ENCODE data around the gene RUVBL2. TPM values are rescaled to one million over a fixed set of nuclear protein-coding genes. Genes with fewer than 3 reads are reported as not detected.
"Not testable (repeated sequence)": the region's sequence is repeated elsewhere in the genome, so short reads cannot be mapped to it uniquely, and the experiment has no call there.

RUVBL2 gene
- total RNA-seq, 5 donors from 2014 or later (not counting 1 experiment from before 2014, with no cell fraction given) = 20.3 to 48.7 (median 41.4) TPM

DNA sequence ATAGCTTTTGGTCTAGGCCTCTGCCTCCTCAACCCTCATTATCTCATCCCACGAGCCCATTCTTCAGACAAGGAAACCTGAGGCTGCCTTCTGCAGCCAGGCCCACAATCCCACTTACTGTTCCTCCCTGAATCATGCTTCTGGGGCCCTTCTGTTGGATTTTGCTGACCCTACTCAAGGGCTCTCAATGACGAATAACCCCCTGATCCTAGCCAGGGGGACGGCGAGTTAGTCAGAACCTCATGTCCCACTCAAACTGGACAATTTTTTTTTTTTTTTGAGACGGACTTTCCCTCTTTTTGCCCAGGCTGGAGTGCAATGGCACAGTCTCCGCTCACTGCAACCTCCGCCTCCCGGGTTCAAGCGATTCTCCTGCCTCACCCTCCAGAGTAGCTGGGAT is 28.4 kb downstream of the RUVBL2 start:
- Mint-ChIP-seq H3K27me3 (peaks cover 0 to 8% of the 10 kb centered on the region in 2 donors), H3K4me1 (peaks cover 19 to 32% (median 25%) of the 10 kb centered on the region in 3 donors), H3K4me3 (no peak overlapping the region), H3K27ac (no peak overlapping the region), H3K9me3 (no peaks in the 10 kb centered on the region), H3K36me3 (no peaks in the 10 kb centered on the region)
- ATAC-seq (replicated peaks in 1 of 4) (no peak), DNase-seq (no peak)
- peaks cover 7 to 31% of the 10 kb centered on the region in 2 experiments for H3K4me1 ChIP-seq (ENCODE audit: control insufficient read depth in 1 of 2, extremely low read depth in 1 of 2, insufficient read depth in 2 of 2, low read length in 2 of 2)
- POLR2A ChIA-PET = interaction anchor here in 1 of 2 donors (0.6 kb wide), 1 partner anchor 467 kb away, joined by 3 read pairs; no protein-coding TSS in a partner anchor
- no peak overlapping the region for H3K4me3 ChIP-seq (ENCODE audit: control insufficient read depth in 1 of 2, extremely low read depth in 1 of 2, low read length in 1 of 2)
- no peak overlapping the region for H3K27ac ChIP-seq (ENCODE audit: low read length)
- CTCF ChIA-PET = no interaction called here
- WGBS (ENCODE audit: insufficient coverage) = 82% methylated on average over 5 of the region's 9 CpGs
- peaks cover 0 to 15% of the 10 kb centered on the region in 2 experiments for H3K27me3 ChIP-seq (replicated peaks in 1 of 2; ENCODE audit: control insufficient read depth in 2 of 2, extremely low read depth in 1 of 2, insufficient read depth in 2 of 2, low read length in 1 of 2)
- no peaks in the 10 kb centered on the region for H3K36me3 ChIP-seq (ENCODE audit: control insufficient read depth in 2 of 2, extremely low read depth in 1 of 2, insufficient read depth in 1 of 2, low read length in 1 of 2)
- no peaks in the 10 kb centered on the region for H3K9me3 ChIP-seq

GRCh38 chr19:49024233-49024632 is 30.5 kb downstream of the RUVBL2 start, which contains the start of gene CGB3:
Gene CGB3, minus strand, starts transcription at chr19:49024333. Its CDS starts 362 bp downstream, at chr19:49023971.
- H3K4me3 ChIP-seq (ENCODE audit: control insufficient read depth in 1 of 2, extremely low read depth in 1 of 2, low read length in 1 of 2); H3K9me3 Mint-ChIP-seq; ATAC-seq (replicated peaks in 1 of 4); DNase-seq; POLR2A ChIA-PET; H3K36me3 Mint-ChIP-seq; H3K27ac ChIP-seq (ENCODE audit: low read length); CTCF ChIA-PET; H3K36me3 ChIP-seq (ENCODE audit: control insufficient read depth in 2 of 2, extremely low read depth in 1 of 2, insufficient read depth in 1 of 2, low read length in 1 of 2); H3K4me3 Mint-ChIP-seq; H3K9me3 ChIP-seq; H3K27me3 Mint-ChIP-seq; H3K27ac Mint-ChIP-seq: not testable (repeated sequence)
- Histone ChIP-seq H3K4me1 (ENCODE audit: control insufficient read depth in 1 of 2, extremely low read depth in 1 of 2, insufficient read depth in 2 of 2, low read length in 2 of 2) (peaks cover under 1 to 12% of the 10 kb centered on the region in 2 experiments), H3K27me3 (replicated peaks in 1 of 2; ENCODE audit: control insufficient read depth in 2 of 2, extremely low read depth in 1 of 2, insufficient read depth in 2 of 2, low read length in 1 of 2) (peaks cover 0 to 11% of the 10 kb centered on the region in 2 experiments)
- H3K4me1 Mint-ChIP-seq = peaks cover 12 to 19% (median 19%) of the 10 kb centered on the region in 3 donors
- no CpG with 5 or more reads among the region's 15 CpGs for WGBS (ENCODE audit: insufficient coverage)

DNA sequence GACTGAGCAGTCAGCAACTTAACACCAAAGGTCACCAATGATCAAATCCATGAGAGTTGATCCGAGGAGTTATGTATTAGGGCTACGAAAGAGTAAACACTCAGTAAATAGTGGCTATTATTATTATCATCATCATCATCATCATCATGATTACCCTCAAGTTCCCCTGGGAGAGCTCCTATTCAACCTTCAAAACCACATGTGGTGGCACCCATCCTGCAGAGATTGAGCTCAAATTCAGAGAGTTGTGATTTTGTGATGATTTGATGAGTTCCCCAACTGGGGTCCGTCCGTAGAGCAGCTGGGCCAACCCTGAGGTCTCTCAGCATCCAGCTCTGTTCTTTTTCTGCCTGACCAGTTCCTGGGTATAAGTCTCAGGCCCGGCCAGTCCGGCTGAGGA is 31.4 kb downstream of the RUVBL2 start:
- H3K27ac ChIP-seq (ENCODE audit: low read length); POLR2A ChIA-PET; H3K4me1 ChIP-seq (ENCODE audit: control insufficient read depth in 1 of 2, extremely low read depth in 1 of 2, insufficient read depth in 2 of 2, low read length in 2 of 2); H3K9me3 ChIP-seq; H3K36me3 ChIP-seq (ENCODE audit: control insufficient read depth in 2 of 2, extremely low read depth in 1 of 2, insufficient read depth in 1 of 2, low read length in 1 of 2); H3K27me3 ChIP-seq (replicated peaks in 1 of 2; ENCODE audit: control insufficient read depth in 2 of 2, extremely low read depth in 1 of 2, insufficient read depth in 2 of 2, low read length in 1 of 2); H3K4me3 Mint-ChIP-seq; H3K9me3 Mint-ChIP-seq; CTCF ChIA-PET; DNase-seq; H3K4me3 ChIP-seq (ENCODE audit: control insufficient read depth in 1 of 2, extremely low read depth in 1 of 2, low read length in 1 of 2); H3K27me3 Mint-ChIP-seq; H3K36me3 Mint-ChIP-seq; H3K27ac Mint-ChIP-seq; ATAC-seq (replicated peaks in 1 of 4): not testable (repeated sequence)
- WGBS (ENCODE audit: insufficient coverage) = no CpG with 5 or more reads among the region's 6 CpGs
- peaks cover 8 to 13% (median 12%) of the 10 kb centered on the region in 3 donors for H3K4me1 Mint-ChIP-seq

DNA sequence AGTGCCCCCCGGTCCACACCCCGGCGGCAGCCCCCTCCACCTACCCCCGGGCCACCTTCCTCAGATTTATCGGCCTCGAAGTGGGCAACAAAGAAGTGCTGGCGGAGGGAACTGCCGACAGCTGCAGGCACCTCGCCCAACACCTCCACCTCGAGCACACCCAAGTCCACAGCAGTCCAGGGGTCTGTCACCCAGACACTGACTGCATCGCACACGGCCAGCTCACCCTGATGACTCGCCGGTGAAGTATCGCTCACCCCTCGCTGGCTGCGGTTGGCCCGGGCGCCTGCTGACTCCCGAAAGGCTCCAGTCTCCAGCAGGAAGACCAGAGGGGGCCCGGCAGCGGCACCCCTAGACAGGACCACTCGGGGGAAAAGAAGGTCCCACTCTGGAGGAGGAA is 31.9 kb downstream of the RUVBL2 start:
- H3K27ac Mint-ChIP-seq; CTCF ChIA-PET; H3K9me3 ChIP-seq; H3K36me3 Mint-ChIP-seq; H3K27me3 ChIP-seq (replicated peaks in 1 of 2; ENCODE audit: control insufficient read depth in 2 of 2, extremely low read depth in 1 of 2, insufficient read depth in 2 of 2, low read length in 1 of 2); H3K27me3 Mint-ChIP-seq; H3K36me3 ChIP-seq (ENCODE audit: control insufficient read depth in 2 of 2, extremely low read depth in 1 of 2, insufficient read depth in 1 of 2, low read length in 1 of 2); ATAC-seq (replicated peaks in 1 of 4); H3K9me3 Mint-ChIP-seq; H3K4me1 Mint-ChIP-seq; DNase-seq; H3K4me1 ChIP-seq (ENCODE audit: control insufficient read depth in 1 of 2, extremely low read depth in 1 of 2, insufficient read depth in 2 of 2, low read length in 2 of 2); H3K4me3 Mint-ChIP-seq; H3K4me3 ChIP-seq (ENCODE audit: control insufficient read depth in 1 of 2, extremely low read depth in 1 of 2, low read length in 1 of 2); POLR2A ChIA-PET; H3K27ac ChIP-seq (ENCODE audit: low read length): not testable (repeated sequence)
- WGBS (ENCODE audit: insufficient coverage) = 88% methylated on average over 7 of the region's 23 CpGs

DNA sequence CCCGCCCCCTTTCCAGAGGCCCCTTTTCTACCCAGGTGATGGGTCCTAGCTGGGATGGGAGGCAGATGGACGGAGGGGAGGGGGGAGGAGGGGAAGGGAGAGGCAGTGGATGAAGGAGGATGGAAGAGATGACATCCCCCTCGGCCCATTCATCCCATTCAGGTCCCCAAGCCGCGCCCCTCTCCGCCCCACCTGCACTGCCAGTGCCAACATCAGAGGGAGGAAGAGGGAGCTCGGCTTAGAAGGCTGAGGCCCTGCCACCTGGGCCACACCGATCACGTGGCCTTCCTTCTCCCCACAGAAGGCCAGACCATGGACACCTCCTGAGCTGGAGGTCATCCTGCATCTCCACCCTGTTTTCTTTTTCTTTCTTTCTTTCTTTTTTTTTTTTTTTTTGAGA is 35.0 kb downstream of the RUVBL2 start:
- DNase-seq; H3K36me3 ChIP-seq (ENCODE audit: control insufficient read depth in 2 of 2, extremely low read depth in 1 of 2, insufficient read depth in 1 of 2, low read length in 1 of 2); ATAC-seq (replicated peaks in 1 of 4); H3K27ac Mint-ChIP-seq; H3K36me3 Mint-ChIP-seq; H3K9me3 Mint-ChIP-seq; H3K4me1 Mint-ChIP-seq; H3K4me1 ChIP-seq (ENCODE audit: control insufficient read depth in 1 of 2, extremely low read depth in 1 of 2, insufficient read depth in 2 of 2, low read length in 2 of 2); H3K4me3 ChIP-seq (ENCODE audit: control insufficient read depth in 1 of 2, extremely low read depth in 1 of 2, low read length in 1 of 2); H3K9me3 ChIP-seq; CTCF ChIA-PET; H3K27me3 ChIP-seq (replicated peaks in 1 of 2; ENCODE audit: control insufficient read depth in 2 of 2, extremely low read depth in 1 of 2, insufficient read depth in 2 of 2, low read length in 1 of 2); H3K27ac ChIP-seq (ENCODE audit: low read length); POLR2A ChIA-PET; H3K4me3 Mint-ChIP-seq: not testable (repeated sequence)
- peaks cover 4 to 11% of the 10 kb centered on the region in 2 donors for H3K27me3 Mint-ChIP-seq
- WGBS (ENCODE audit: insufficient coverage) = no CpG with 5 or more reads among the region's 9 CpGs

DNA sequence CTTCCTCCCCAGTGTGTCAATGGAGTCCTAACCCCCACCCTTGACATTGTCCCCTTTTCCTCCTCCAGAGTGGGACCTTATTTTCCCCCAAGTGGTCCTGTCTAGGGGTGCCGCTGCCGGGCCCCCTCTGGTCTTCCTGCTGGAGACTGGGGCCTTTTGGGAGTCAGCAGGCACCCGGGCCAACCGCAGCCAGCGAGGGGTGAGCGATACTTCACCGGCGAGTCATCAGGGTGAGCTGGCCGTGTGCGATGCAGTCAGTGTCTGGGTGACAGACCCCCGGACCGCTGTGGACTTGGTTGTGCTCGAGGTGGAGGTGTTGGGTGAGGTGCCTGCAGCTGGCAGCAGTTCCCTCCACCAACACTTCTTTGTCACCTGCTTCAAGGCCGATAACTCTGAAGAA is 36.1 kb downstream of the RUVBL2 start:
- H3K9me3 ChIP-seq; H3K36me3 Mint-ChIP-seq; ATAC-seq (replicated peaks in 1 of 4); H3K9me3 Mint-ChIP-seq; CTCF ChIA-PET; H3K36me3 ChIP-seq (ENCODE audit: control insufficient read depth in 2 of 2, extremely low read depth in 1 of 2, insufficient read depth in 1 of 2, low read length in 1 of 2); DNase-seq; H3K4me1 ChIP-seq (ENCODE audit: control insufficient read depth in 1 of 2, extremely low read depth in 1 of 2, insufficient read depth in 2 of 2, low read length in 2 of 2); H3K27ac ChIP-seq (ENCODE audit: low read length); H3K27ac Mint-ChIP-seq; H3K4me3 Mint-ChIP-seq; H3K4me3 ChIP-seq (ENCODE audit: control insufficient read depth in 1 of 2, extremely low read depth in 1 of 2, low read length in 1 of 2); POLR2A ChIA-PET; H3K4me1 Mint-ChIP-seq; H3K27me3 ChIP-seq (replicated peaks in 1 of 2; ENCODE audit: control insufficient read depth in 2 of 2, extremely low read depth in 1 of 2, insufficient read depth in 2 of 2, low read length in 1 of 2): not testable (repeated sequence)
- 100% methylated on average over 7 of the region's 14 CpGs for WGBS (ENCODE audit: insufficient coverage)
- peaks cover 4 to 11% of the 10 kb centered on the region in 2 donors for H3K27me3 Mint-ChIP-seq

DNA sequence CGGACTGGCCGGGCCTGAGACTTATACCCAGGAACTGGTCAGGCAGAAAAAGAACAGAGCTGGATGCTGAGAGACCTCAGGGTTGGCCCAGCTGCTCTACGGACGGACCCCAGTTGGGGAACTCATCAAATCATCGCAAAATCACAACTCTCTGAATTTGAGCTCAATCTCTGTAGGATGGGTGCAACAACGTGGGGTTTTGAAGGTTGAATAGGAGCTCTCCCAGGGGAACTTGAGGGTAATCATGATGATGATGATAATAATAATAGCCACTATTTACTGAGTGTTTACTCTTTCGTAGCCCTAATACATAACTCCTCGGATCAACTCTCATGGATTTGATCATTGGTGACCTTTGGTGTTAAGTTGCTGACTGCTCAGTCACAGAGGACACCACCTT is 36.6 kb downstream of the RUVBL2 start:
- DNase-seq; H3K4me3 ChIP-seq (ENCODE audit: control insufficient read depth in 1 of 2, extremely low read depth in 1 of 2, low read length in 1 of 2); H3K4me1 ChIP-seq (ENCODE audit: control insufficient read depth in 1 of 2, extremely low read depth in 1 of 2, insufficient read depth in 2 of 2, low read length in 2 of 2); H3K27me3 ChIP-seq (replicated peaks in 1 of 2; ENCODE audit: control insufficient read depth in 2 of 2, extremely low read depth in 1 of 2, insufficient read depth in 2 of 2, low read length in 1 of 2); ATAC-seq (replicated peaks in 1 of 4); H3K4me3 Mint-ChIP-seq; H3K27ac Mint-ChIP-seq; H3K4me1 Mint-ChIP-seq; H3K36me3 Mint-ChIP-seq; H3K9me3 ChIP-seq; CTCF ChIA-PET; H3K36me3 ChIP-seq (ENCODE audit: control insufficient read depth in 2 of 2, extremely low read depth in 1 of 2, insufficient read depth in 1 of 2, low read length in 1 of 2); H3K9me3 Mint-ChIP-seq; POLR2A ChIA-PET; H3K27ac ChIP-seq (ENCODE audit: low read length): not testable (repeated sequence)
- no CpG with 5 or more reads among the region's 8 CpGs for WGBS (ENCODE audit: insufficient coverage)
- peaks cover 4 to 12% of the 10 kb centered on the region in 2 donors for H3K27me3 Mint-ChIP-seq
